Esophagus squamous epithelium (tissue), 4 donors: ENCODE measurements around the gene STX1B.

Source experiments
- POLR2A ChIP-seq, 4 donors: fragments of 450-650 bp; IDR thresholded peaks; one replicate each; pipeline ENCODE4 v1.6.1; 2017; ENCODE audit warnings: antibody characterized with exemption in 4 of 4, mild to moderate bottlenecking in 4 of 4, moderate library complexity in 3 of 4
- TF ChIP-seq, protein P1 (sequence below), 6 experiments: fragments of 450-650 bp in 4 of 6; fragments of 200-600 bp in 2 of 6; sonication (generic) in 2 of 6; IDR thresholded peaks; one replicate each; pipeline ENCODE4 v1.5.1; 2016 to 2019; ENCODE audit warnings: antibody characterized with exemption in 6 of 6, mild to moderate bottlenecking in 4 of 6, moderate library complexity in 4 of 6

GRCh38 chr16:30985401-30986128 is 24.9 kb downstream of the STX1B start:
- TF ChIP-seq, protein P1, sequence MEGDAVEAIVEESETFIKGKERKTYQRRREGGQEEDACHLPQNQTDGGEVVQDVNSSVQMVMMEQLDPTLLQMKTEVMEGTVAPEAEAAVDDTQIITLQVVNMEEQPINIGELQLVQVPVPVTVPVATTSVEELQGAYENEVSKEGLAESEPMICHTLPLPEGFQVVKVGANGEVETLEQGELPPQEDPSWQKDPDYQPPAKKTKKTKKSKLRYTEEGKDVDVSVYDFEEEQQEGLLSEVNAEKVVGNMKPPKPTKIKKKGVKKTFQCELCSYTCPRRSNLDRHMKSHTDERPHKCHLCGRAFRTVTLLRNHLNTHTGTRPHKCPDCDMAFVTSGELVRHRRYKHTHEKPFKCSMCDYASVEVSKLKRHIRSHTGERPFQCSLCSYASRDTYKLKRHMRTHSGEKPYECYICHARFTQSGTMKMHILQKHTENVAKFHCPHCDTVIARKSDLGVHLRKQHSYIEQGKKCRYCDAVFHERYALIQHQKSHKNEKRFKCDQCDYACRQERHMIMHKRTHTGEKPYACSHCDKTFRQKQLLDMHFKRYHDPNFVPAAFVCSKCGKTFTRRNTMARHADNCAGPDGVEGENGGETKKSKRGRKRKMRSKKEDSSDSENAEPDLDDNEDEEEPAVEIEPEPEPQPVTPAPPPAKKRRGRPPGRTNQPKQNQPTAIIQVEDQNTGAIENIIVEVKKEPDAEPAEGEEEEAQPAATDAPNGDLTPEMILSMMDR (IDR thresholded peaks at IDR 0.05) = peak in 3 of 6 experiments; percentile 7 to 37 (median 30)
- no peak for TF ChIP-seq POLR2A (IDR thresholded peaks at IDR 0.05)
